HepG2 (cell line): ENCODE results near the gene ADIPOR2. TPM values are rescaled to one million over a fixed set of nuclear protein-coding genes. Genes with fewer than 3 reads are reported as not detected.

ENCODE experiments used
- AKAP8 ChIP-seq: sonication (generic); formaldehyde crosslinking; IDR thresholded peaks from 2 replicates; pipeline ENCODE4 v1.5.1; 2020; ENCODE audit warnings: mild to moderate bottlenecking, missing genetic modification reagents
- CEBPB ChIP-seq: IDR thresholded peaks from 2 replicates; pipeline ENCODE4 v1.6.1; 2011; ENCODE audit warnings: low read depth, low read length, improper control_type of control experiment, borderline replicate concordance
- FOXC1 ChIP-seq: sonication (generic); formaldehyde crosslinking; IDR thresholded peaks from 2 replicates; pipeline ENCODE4 v1.8.0; 2022; ENCODE audit warnings: mild to moderate bottlenecking, missing genetic modification reagents, borderline replicate concordance
- IRX3 ChIP-seq: sonication (generic); formaldehyde crosslinking; IDR thresholded peaks from 2 replicates; pipeline ENCODE4 v1.8.1; 2023; ENCODE audit warnings: mild to moderate bottlenecking, low read depth, missing genetic modification reagents, borderline replicate concordance
- KDM4B ChIP-seq: sonication (generic); formaldehyde crosslinking; IDR thresholded peaks from 2 replicates; pipeline ENCODE4 v1.4.0; 2020; ENCODE audit warnings: missing genetic modification reagents
- RELA ChIP-seq: sonication (generic); formaldehyde crosslinking; IDR thresholded peaks from 2 replicates; pipeline ENCODE4 v1.4.0; 2020; ENCODE audit warnings: missing genetic modification reagents
- SATB2 ChIP-seq: sonication (generic); formaldehyde crosslinking; IDR thresholded peaks from 2 replicates; pipeline ENCODE4 v1.5.0; 2020; ENCODE audit warnings: missing genetic modification reagents
- SETDB1 ChIP-seq: sonication (generic); formaldehyde crosslinking; IDR thresholded peaks from 2 replicates; pipeline ENCODE4 v1.5.1; 2020; ENCODE audit warnings: missing genetic modification reagents, mild to moderate bottlenecking, borderline replicate concordance
- SIX4 ChIP-seq: sonication (generic); formaldehyde crosslinking; IDR thresholded peaks from 2 replicates; pipeline ENCODE4 v1.4.0; 2020; ENCODE audit warnings: missing genetic modification reagents
- WIZ ChIP-seq: sonication (generic); formaldehyde crosslinking; IDR thresholded peaks from 2 replicates; pipeline ENCODE4 v1.5.1; 2020; ENCODE audit warnings: mild to moderate bottlenecking, missing genetic modification reagents
- ZNF138 ChIP-seq: sonication (generic); formaldehyde crosslinking; IDR thresholded peaks from 2 replicates; pipeline ENCODE4 v1.5.0; 2020; ENCODE audit warnings: mild to moderate bottlenecking, low read depth, missing genetic modification reagents
- polyA plus RNA-seq, 8 experiments: library from polyadenylated mRNA; depleted of rRNA in 3 of 8; stranded (reverse) in 7 of 8; unstranded in 1 of 8; fragments of >200 nt; fragmentation: Illumina TruSeq in 4 of 8; extraction: Trizol in 4 of 8; gene quantifications; 2 replicates each; pipeline versions ENCODE4 v1.2.1 to v1.2.3, GENCODE V29; 2011 to 2016; ENCODE audit warnings: low read depth in 4 of 8, missing spikeins in 1 of 8, mixed read lengths in 1 of 8; ENCODE audit not compliant: insufficient read depth in 1 of 8
- total RNA-seq, 5 experiments: library from RNA; depleted of rRNA; stranded (reverse); fragments of >200 nt; fragmentation: Illumina TruSeq; extraction: Trizol; gene quantifications; 2 replicates each; pipeline ENCODE4 v1.2.3, GENCODE V29; 2016; ENCODE audit warnings: low read depth in 1 of 5
- TF ChIP-seq, protein P1 (sequence below): sonication (generic); formaldehyde crosslinking; IDR thresholded peaks from 2 replicates; pipeline ENCODE4 v1.5.0; 2020; ENCODE audit warnings: mild to moderate bottlenecking, missing genetic modification reagents, borderline replicate concordance
- TF ChIP-seq, protein P2 (sequence below): sonication (generic); formaldehyde crosslinking; conservative IDR thresholded peaks from 2 replicates; pipeline ENCODE4 v1.4.0; 2020; ENCODE audit warnings: mild to moderate bottlenecking, missing genetic modification reagents, moderate library complexity
- TF ChIP-seq, protein P3 (sequence below): sonication (generic); formaldehyde crosslinking; IDR thresholded peaks from 2 replicates; pipeline ENCODE4 v1.4.0; 2020; ENCODE audit warnings: missing genetic modification reagents
- TF ChIP-seq, protein P4 (sequence below): sonication (generic); formaldehyde crosslinking; IDR thresholded peaks from 2 replicates; pipeline ENCODE4 v1.4.0; 2020; ENCODE audit warnings: missing genetic modification reagents

The ADIPOR2 gene
- total and polyA plus RNA-seq, 2 of the 13 experiments (the other 11 are each of a cell fraction or from before 2014, with no cell fraction given) = 35.2 to 52.2 TPM

DNA sequence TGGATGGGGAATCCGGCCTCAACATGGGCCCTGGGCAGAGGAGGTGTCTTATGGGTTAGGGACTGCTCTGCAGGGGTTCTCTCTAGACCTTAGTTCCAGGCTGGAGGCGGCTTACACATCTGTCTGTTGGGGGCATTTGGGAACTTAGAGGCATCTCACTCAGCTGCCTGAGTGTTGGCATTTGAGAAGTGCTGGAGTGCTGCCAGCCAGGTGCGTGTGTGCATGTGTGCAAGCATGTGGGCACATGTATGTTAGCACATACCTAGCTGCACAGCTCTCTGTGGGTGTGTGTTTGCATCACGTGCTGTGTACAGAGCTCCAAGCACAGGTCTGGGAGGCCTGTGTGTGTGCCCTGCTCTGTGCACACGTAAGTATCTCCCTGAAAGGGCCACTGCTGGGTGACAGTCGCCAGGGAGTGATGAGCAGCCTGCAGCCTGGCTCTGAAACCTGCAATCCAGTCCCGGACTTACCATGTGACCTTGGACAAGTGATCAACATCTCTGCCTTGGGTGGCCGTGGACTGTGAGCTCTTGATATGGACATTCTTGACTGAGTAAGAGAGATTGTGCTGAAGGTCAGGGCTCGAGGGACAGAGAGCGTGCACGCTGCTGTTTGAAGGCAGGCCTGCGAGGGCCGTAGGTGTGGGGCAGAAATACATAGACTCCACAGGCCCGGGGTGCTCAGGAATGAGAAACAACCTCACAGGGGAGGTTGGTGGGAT lies 134.7 kb downstream of the ADIPOR2 start (continued):
- no peak for TF ChIP-seq AKAP8 (CRISPR knock-in tag)
- TF ChIP-seq ZNF138 = no peak
- TF ChIP-seq IRX3 = no peak
- TF ChIP-seq WIZ (CRISPR knock-in tag) = peak; percentile 86
- TF ChIP-seq RELA (CRISPR knock-in tag) = no peak
- TF ChIP-seq FOXC1 (CRISPR knock-in tag) = no peak
- TF ChIP-seq, protein P1, sequence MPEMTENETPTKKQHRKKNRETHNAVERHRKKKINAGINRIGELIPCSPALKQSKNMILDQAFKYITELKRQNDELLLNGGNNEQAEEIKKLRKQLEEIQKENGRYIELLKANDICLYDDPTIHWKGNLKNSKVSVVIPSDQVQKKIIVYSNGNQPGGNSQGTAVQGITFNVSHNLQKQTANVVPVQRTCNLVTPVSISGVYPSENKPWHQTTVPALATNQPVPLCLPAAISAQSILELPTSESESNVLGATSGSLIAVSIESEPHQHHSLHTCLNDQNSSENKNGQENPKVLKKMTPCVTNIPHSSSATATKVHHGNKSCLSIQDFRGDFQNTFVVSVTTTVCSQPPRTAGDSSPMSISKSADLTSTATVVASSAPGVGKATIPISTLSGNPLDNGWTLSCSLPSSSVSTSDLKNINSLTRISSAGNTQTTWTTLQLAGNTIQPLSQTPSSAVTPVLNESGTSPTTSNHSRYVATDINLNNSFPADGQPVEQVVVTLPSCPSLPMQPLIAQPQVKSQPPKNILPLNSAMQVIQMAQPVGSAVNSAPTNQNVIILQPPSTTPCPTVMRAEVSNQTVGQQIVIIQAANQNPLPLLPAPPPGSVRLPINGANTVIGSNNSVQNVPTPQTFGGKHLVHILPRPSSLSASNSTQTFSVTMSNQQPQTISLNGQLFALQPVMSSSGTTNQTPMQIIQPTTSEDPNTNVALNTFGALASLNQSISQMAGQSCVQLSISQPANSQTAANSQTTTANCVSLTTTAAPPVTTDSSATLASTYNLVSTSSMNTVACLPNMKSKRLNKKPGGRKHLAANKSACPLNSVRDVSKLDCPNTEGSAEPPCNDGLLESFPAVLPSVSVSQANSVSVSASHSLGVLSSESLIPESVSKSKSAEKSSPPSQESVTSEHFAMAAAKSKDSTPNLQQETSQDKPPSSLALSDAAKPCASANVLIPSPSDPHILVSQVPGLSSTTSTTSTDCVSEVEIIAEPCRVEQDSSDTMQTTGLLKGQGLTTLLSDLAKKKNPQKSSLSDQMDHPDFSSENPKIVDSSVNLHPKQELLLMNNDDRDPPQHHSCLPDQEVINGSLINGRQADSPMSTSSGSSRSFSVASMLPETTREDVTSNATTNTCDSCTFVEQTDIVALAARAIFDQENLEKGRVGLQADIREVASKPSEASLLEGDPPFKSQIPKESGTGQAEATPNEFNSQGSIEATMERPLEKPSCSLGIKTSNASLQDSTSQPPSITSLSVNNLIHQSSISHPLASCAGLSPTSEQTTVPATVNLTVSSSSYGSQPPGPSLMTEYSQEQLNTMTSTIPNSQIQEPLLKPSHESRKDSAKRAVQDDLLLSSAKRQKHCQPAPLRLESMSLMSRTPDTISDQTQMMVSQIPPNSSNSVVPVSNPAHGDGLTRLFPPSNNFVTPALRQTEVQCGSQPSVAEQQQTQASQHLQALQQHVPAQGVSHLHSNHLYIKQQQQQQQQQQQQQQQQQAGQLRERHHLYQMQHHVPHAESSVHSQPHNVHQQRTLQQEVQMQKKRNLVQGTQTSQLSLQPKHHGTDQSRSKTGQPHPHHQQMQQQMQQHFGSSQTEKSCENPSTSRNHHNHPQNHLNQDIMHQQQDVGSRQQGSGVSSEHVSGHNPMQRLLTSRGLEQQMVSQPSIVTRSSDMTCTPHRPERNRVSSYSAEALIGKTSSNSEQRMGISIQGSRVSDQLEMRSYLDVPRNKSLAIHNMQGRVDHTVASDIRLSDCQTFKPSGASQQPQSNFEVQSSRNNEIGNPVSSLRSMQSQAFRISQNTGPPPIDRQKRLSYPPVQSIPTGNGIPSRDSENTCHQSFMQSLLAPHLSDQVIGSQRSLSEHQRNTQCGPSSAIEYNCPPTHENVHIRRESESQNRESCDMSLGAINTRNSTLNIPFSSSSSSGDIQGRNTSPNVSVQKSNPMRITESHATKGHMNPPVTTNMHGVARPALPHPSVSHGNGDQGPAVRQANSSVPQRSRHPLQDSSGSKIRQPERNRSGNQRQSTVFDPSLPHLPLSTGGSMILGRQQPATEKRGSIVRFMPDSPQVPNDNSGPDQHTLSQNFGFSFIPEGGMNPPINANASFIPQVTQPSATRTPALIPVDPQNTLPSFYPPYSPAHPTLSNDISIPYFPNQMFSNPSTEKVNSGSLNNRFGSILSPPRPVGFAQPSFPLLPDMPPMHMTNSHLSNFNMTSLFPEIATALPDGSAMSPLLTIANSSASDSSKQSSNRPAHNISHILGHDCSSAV (CRISPR knock-in tag) = no peak
- TF ChIP-seq SIX4 (CRISPR knock-in tag) = no peak
- TF ChIP-seq, protein P2, sequence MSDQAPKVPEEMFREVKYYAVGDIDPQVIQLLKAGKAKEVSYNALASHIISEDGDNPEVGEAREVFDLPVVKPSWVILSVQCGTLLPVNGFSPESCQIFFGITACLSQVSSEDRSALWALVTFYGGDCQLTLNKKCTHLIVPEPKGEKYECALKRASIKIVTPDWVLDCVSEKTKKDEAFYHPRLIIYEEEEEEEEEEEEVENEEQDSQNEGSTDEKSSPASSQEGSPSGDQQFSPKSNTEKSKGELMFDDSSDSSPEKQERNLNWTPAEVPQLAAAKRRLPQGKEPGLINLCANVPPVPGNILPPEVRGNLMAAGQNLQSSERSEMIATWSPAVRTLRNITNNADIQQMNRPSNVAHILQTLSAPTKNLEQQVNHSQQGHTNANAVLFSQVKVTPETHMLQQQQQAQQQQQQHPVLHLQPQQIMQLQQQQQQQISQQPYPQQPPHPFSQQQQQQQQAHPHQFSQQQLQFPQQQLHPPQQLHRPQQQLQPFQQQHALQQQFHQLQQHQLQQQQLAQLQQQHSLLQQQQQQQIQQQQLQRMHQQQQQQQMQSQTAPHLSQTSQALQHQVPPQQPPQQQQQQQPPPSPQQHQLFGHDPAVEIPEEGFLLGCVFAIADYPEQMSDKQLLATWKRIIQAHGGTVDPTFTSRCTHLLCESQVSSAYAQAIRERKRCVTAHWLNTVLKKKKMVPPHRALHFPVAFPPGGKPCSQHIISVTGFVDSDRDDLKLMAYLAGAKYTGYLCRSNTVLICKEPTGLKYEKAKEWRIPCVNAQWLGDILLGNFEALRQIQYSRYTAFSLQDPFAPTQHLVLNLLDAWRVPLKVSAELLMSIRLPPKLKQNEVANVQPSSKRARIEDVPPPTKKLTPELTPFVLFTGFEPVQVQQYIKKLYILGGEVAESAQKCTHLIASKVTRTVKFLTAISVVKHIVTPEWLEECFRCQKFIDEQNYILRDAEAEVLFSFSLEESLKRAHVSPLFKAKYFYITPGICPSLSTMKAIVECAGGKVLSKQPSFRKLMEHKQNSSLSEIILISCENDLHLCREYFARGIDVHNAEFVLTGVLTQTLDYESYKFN (CRISPR knock-in tag) = peak; percentile 67
- TF ChIP-seq KDM4B (CRISPR knock-in tag) = no peak
- TF ChIP-seq, protein P3, sequence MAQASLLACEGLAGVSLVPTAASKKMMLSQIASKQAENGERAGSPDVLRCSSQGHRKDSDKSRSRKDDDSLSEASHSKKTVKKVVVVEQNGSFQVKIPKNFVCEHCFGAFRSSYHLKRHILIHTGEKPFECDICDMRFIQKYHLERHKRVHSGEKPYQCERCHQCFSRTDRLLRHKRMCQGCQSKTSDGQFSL (CRISPR knock-in tag) = no peak
- no peak for TF ChIP-seq SATB2 (CRISPR knock-in tag)
- no peak for TF ChIP-seq SETDB1
- TF ChIP-seq, protein P4, sequence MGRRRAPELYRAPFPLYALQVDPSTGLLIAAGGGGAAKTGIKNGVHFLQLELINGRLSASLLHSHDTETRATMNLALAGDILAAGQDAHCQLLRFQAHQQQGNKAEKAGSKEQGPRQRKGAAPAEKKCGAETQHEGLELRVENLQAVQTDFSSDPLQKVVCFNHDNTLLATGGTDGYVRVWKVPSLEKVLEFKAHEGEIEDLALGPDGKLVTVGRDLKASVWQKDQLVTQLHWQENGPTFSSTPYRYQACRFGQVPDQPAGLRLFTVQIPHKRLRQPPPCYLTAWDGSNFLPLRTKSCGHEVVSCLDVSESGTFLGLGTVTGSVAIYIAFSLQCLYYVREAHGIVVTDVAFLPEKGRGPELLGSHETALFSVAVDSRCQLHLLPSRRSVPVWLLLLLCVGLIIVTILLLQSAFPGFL (CRISPR knock-in tag) = no peak
- no peak for TF ChIP-seq CEBPB
